Activated CD4-positive, alpha-beta T cell treated with anti-CD3 and anti-CD28 coated beads, Interleukin-2, amount 50 U/mL, for 4 hours (primary cell): ENCODE measurements around the gene KLHL2.
"Not testable (repeated sequence)": the region's sequence is repeated elsewhere in the genome, so short reads cannot be mapped to it uniquely, and the experiment has no call there.

Experiments used
- DNase-seq, 2 experiments: peaks; one replicate each; pipeline ENCODE4 v3.0.0-alpha.2; 2020

KLHL2 gene

GRCh38 chr4:165332502-165332901, 125.1 kb downstream of the KLHL2 start:
- no peak for DNase-seq

DNA sequence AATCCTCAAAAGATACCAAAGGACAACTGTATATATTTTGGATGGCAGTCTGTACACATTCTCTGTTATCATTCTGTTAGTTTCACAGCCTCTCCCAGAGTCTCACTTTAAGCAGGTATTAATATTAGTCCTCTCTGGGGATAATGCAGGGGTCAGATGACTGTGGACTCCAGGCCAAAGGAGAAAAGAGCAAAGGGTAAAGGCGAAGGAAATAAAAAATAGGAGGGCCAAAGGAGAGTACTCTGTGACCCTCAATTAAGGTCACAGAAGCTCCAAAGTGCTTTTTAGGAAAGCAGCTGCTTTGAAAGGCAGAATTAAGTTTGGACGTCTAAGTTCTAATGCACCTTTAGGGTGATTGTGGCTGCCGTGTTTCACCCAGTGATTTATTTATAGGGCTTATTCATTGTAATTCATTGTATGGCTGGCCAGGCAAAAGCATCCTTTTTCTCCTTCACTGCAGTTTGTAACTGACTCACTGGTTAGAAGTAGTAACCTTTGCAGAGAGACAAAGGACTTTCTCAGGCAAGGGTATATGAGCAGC, 127.9 kb downstream of the KLHL2 start:
- no peak for DNase-seq

DNA sequence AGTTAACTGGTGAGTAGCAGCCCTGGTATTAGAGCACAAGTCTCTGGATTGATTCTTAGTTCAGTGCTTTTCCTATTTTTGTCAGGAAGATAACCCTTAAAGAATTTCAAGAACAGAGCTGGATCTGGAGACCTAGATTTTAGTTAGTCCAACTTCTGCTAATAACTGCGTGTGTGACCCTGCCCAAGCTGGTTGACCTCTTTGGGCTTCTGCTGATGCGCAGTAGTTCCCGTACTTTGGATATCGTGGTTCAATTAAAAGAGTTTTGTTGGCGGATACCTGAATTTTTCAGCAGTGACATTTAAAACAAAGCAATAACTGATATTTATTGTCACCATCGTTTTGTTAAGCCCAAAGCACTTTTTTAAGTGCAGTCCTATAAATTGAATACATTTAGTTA, 129.4 kb downstream of the KLHL2 start:
- DNase-seq: no peak

DNA sequence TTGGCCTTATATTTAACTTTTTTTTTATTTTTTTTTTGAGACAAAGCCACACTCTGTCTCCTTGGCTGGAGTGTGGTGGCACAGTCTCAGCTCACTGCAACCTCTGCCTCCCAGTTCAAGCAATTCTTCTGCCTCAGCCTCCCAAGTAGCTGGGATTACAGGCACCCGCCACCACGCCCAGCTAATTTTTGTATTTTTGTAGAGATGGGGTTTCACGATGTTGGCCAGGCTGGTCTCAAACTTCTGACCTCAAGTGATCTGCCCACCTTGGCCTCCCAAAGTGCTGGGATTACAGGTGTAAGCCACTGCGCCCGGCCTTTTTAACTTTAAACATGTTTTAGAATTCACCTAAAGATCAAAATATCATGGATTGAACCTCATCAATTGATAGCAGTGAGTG, 135.0 kb downstream of the KLHL2 start:
- not testable (repeated sequence) for DNase-seq

DNA sequence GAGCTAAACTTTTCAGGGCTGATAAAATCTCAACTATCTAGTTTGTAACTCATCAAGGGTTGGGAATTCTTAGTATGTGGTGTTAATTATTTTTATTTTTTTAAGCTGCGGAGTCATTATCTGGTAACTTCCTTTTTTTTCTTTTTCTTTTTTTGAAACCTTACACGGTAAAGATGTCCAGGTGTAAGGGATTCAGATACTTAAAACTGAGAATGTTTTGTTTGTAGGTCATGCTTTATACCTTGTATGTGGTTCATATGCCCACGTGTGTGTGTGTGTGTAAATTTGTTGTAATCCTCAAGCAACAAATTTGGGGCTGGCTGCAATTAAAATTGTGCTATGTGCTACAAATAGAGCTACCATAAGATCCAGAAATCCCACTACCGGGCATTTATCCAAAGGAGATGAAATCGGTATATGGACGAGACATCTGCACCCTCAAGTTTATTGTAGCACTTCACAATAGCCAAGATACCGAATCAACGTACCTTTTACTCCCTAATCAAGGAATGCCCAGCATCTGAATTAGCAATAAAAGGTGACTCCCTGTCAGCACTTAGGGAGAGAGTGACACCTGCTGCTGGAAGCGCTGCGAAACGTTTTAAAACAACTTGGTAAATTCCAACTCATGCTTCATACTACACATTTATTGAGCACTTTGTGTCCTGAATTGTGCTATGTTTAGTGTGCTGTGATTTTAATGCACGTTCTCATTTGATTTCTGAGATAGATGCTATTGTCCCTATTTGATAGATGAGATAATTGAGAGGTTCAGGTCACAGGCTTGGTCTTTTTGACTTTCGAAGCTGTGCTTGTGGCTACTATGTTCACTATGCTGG, 136.2 kb downstream of the KLHL2 start:
- no peak for DNase-seq

DNA sequence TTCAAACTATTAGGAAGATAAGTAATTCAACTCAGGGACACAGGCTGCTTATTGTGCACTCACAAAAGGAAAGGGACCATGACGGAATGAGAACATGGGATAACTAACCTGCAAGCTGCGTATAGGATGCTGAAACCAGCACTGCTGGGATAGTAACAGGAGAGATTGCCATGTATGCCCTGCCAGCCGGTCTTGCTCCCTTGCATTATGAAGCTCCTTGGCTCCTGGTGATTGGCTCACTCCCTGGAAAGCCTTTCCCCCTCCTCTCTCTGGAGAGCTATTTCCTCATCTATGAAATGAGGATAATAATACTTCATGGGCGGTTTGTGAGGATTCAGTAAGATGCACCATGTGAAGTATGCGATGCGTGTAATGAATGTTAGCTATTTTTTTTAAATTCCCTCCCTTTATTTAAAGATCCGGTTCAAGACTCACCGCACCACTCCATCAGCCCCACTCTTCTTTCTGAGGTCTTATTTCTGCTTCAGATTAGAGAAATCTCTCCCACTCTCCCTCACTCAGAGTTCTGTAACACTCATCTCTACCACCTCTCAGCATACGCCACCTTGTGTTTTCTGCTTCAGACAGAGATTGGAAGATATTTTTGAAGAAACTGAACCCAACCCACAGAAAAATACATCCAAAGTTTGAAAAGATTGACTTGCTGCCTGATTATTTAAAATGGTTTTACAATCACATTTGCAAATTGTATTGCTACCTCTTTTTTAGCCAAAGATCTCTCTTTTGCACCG, 138.5 kb downstream of the KLHL2 start:
- DNase-seq: no peak

DNA sequence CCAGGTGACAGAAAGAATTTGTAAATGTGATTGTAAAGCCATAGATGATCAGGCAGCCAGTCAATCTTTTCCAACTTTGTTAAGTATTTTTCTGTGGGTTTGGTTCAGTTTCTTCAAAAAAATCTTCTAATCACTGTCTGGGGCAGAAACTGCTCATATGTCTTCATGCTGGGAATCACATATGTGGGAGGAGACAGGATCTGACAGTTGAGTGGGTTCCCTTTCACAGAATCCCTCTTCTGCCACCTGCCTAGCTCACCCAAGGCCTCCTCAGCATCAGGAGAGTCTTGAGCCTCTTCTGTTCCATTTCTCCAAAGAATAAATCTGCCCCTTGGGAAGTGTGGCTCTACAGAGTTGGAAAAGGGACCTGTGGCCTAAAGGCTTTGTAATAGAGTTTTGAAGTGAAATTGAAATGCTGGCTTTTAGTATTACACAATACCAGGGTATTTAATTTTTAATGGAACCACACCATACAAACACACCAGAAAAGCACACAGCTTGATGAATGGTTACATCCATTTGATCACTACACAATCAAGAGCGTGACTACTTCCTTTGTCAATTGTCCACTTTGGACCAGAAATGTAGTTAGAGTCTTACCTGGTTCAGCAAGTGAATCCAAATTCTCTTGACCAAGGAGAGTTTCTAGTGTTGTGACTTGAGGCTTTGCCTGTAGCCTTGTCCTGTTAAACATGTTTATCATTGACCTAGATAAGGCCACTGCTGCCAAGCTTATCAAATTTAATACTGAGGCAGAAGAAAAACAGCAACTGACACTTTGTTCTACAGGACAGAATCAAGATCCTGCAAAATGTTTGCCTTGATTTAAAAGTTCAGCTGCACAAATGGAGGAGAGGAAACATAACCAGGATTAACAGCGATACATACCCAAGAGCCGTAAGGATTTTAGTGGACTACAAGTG, 140.5 kb downstream of the KLHL2 start:
- DNase-seq: no peak

DNA sequence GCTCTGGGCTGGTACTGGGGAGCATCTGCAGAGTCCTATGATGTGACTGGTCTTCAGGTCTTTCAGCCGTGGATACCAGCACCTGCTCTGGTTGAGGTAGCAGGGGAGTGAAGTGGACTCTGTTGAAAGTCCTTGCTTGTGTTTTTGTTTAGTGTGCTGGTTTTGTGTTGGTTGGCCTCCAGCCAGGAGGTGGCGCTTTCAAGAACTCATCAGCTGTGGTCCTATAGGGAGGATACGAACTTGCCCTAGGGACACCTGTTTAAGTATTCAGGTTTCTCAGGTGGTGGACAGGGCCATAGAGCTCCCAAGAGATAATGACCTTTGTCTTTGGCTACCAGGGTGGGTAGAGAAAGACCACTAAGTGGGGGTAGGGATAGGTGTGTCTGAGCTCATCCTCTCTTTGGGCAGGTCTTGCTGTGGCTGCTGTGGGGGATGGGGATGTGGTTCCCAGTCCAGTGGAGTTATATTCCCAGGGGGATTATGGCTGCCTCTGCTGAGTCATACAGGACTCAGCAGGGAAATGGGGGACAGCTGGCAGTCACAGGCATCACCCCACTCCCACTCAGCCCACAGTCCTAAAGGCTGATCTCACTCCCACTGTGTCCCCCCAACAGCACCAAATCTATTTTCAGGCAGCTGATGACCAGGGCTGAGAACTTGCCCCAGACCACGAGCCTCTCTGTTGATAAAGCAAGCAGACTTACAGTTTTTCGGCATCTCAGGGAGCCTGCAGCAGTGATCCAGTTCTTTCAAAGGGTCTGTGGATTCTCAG, 144.2 kb downstream of the KLHL2 start:
- no peak for DNase-seq

DNA sequence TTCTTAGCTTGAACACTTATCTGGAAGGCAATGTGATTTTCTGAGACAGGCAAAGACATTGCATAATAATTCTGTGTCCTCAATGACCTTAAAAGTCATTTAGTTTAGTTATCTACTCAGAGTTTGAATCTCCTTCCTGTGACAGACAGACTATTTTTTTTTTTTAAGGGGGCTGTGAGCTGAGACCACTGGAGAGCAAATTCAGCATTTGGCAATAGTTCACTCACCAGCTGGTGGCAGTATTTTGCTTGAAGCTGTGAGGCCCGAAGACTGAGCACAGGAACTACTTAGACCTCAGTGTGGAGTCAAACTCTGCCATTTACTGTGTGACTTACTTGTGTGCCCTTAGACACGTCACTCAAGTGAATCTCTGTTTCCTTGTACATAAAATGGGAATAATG, 148.5 kb downstream of the KLHL2 start:
- DNase-seq: no peak

- no peak for DNase-seq
These were observed 152.1 kb downstream of the KLHL2 start for GRCh38 chr4:165359506-165359905.

DNA sequence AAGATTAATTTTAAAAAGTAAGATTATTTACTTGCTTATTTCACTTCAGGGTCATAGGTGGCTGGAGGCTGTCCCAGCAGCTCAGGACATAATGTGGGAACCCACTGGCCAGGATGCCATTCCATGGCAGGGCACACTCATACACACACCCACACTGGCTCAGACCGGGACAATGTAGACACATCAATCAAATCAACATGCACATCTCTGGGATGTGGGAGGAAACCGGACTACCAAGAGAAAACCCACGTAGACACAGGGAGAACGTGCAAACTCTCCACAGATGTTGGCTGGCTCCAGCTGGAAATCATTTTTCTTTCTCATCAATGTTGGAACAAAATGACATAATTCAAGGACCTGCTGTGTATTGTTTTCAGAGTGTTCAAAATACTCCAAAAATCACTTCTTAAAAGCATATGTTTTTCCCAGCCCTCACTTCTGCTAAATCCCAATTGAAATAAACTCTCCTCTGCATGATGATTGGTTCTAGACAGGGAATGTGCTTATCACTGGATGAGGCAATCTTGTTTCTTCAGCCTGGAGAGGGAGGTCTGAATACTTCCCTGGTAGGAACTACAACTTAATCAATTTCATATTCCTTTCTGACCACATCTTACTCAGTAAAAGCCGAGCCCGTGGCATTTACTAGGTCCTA, 152.8 kb downstream of the KLHL2 start:
- DNase-seq: no peak

DNA sequence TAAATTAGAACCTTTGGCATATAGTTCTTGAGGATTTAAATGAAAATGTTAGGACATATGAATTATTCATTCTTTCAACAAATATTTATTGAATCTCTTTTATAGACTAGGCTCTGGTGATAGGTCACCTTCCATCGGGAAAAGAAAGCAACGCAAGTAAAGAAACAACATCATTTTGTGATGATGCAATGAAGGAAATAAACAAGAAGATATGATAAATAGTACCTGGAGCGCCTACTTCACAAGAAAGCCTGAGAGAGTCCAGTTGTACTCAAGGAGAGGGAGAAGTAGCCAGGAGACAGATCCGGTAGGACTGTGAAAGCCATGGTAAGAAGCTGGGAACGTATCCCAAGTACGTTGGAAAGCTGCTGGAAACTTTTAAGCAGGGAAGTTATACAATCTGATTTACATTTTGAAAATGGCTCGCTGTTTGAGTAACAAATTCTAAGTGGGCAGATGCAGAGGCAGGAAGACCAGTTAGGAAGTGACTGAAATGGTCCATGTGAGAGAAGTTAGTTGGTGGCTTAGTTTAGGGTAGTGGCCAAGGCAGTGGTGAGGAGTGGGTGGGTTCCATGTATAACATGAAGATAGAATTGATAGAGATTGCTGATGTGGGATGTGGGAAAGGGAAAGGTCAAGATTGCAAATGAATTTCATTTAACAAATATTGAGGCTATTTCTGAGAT, 153.8 kb downstream of the KLHL2 start:
- no peak for DNase-seq

DNA sequence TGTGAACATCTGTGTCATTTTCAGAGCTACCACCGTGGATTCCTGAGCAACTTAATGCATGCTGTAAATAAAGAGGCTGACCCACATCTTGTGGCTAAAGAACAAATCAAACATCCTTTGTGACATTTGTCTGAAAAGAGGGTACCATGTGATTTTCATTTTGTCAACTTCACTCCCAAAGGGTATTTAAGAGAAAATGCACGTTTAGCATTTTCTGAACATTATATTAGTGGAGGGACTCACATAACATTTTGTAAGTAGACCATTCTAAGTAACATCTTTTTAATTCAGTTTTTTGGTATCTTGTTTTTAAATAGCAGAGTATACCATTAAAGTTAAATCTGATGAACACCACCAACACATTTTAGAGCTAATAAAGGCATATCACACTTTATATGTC, 154.4 kb downstream of the KLHL2 start:
- DNase-seq: no peak

DNA sequence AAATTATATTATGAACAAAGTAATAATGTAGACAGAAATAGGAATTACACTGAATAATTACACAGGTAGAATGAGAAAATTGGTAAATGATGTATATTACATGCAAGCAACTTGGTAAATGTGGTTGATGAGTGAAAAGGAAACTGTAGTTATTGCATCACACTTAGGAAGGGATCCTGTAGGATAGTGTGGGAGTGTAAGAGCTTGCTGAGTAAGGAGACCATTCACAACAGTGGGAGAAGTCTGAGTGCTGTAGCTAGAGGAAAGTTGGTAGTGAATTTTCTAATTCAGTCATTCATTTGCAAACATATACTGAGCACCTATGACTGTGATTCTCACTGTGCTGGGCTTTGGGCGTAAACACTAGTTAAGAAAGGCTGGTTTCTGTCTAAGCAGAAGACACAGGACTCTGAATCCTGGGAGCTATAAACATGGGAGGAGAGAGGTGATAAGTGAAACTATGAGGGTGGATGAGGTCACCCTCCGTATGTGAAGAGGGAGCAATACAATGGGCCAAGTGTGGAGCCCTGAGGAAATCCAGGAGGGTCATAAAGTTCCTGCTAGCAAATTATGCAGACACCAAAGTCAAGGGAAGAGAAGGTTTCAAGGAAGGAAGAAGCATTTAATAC, 157.2 kb downstream of the KLHL2 start:
- DNase-seq: no peak

DNA sequence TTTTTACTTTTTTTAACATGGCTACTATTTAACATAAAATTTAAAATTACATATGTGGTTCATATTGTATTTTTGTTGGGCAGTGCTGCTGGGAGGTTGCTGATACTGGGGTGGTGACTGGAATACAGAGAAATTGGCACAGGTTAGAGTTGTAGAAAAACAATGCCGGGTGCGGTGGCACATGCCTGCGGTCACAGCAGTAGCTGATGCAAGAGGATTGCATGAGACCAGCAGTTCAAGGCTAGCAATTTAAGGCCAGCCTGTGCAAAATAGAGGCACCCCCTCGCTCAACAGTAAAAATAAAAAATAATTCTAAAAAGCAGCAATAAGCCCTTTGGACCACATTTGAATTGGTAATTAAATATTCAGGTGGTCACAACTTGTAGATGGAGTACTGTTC, 159.7 kb downstream of the KLHL2 start:
- no peak for DNase-seq

GRCh38 chr4:165368114-165368513, 160.8 kb downstream of the KLHL2 start:
- DNase-seq: no peak

GRCh38 chr4:165368567-165368966, 161.2 kb downstream of the KLHL2 start:
- DNase-seq: no peak

DNA sequence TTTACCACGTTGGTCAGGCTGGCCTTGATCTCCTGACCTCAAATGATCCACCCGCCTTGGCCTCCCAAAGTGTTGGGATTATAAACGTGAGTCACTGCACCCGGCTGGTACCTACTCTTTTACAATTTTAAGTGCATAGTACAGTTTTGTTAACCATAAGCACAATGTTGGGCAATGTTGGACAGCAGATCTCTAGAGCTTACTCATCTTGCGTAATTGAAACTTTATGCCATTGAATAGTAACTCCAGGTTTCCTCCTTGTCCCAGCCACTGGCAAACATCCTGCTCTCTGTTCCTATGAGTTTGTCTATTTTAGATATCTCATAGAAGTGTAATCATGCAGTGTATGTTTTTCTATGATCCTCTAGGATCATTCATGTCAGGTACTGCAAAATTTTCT, 162.2 kb downstream of the KLHL2 start:
- no peak for DNase-seq

DNA sequence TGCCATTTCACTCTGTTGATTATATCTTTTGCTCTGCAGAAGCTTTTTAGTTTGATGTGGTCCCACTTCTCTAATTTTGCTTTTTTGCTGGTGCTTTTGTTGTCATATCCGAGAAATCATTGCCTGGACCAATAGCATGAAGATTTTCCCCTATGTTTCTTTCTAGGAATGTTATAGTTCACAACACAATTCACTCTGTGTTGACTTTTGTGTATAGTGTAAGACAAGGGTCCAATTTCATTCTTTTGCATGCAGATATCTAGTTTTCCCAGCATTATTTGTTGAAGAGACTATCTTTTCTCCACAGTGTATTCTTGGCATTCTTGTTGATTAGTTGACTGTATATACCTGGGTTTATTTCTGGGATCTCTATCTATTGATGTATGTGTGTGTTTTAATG, 163.2 kb downstream of the KLHL2 start:
- DNase-seq: no peak
